Right renal cortex interstitium (tissue), 3 donors: Measurements from ENCODE around the gene SRSF4. TPM values are rescaled to one million over a fixed set of nuclear protein-coding genes. Genes with fewer than 3 reads are reported as not detected.
A peak's percentile ranks its signal among the peaks of the same experiment; 100 is the strongest.
"Not testable (repeated sequence)": the region's sequence is repeated elsewhere in the genome, so short reads cannot be mapped to it uniquely, and the experiment has no call there.

Experiments
- DNase-seq, 3 donors: peaks; one replicate each; pipeline ENCODE4 v3.0.0-alpha.2; 2013; ENCODE audit warnings: low read depth in 3 of 3, low spot score in 2 of 3
- polyA plus RNA-seq, 3 donors: library from polyadenylated mRNA; unstranded; fragments of 120-200 nt; gene quantifications; one replicate each; pipeline ENCODE4 v1.2.1, GENCODE V29; 2013; ENCODE audit not compliant: insufficient read length in 3 of 3

SRSF4 gene
- polyA plus RNA-seq: 100 to 1,000 TPM in 1 of 3 donors, 10 to 100 TPM in 2; 97.1 to 106 (median 98.5) TPM

DNA sequence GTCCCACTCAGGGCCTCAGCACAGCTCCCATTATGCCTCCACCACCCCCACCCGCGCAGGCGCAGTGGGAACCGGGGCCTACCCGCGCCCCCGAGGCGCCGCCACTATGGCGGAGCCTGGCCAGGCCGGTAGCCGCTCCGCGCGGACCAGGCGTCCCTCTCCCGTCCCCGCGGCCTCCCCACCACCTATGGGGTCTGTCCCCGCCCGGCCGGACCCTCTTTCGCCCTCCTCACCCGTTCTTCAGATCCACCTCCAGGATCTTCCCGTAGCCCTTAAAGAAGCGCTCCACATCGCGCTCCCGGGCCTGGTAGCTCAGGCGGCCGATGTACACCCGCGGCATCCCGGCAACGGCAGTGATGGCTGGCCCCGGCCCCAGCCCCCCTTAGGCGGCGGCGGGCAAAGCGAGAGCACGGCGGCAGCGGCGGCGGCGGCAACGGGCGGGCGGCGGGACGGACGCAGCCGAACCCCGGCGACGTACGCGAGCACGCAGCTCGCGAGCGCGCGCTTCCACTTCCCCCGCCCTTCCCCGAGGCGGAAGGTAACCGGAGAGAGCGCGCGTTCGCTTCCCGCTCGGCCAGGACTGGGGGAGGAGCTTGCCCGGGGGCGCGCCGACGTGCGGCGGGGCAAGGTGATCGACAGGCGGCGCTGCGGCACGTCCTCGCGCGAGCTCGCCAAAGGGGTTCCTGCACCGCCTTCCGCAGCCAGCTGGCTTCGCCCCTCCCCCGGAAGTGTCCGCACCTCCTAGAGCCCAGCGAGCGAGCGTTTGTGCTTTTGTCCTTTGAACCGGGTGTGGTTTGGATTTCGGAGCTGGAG lies at the start of gene SRSF4:
Gene SRSF4, minus strand, starts transcription at position 488 of the 813 bp plus-strand sequence. Its CDS starts 148 bp downstream, at position 340.
- peak; percentile 95 to 98 (median 96) for DNase-seq

- DNase-seq: peak in 1 of 3 donors; percentile 85
Measured at GRCh38 chr1:29230553-29231378, 49.1 kb upstream of the SRSF4 start, which contains the start of gene MECR. MECR (minus strand) TSS chr1:29230934; CDS start chr1:29230906, 28 bp downstream.

GRCh38 chr1:29230204-29230552 lies 48.5 kb upstream of the SRSF4 start:
- DNase-seq: no peak

DNA sequence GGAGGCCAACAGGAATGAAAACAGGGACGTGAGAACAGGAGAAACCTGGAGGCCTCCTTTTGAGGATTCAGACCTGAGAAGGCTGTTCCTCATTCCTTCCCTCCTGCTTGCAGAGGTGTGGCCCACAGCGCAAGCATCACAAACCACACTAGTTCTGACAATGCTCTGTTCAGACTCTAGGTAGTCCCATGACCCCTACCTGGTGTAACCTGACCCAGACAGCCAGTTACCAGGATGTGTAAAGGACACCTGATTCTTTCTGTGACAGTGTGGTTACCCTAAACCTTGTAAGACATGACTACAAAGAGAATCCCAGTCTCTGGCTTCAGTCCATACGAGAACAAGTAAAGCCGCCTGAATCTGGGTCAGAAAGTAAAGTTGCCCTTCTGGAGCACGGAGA lies 45.8 kb upstream of the SRSF4 start:
- no peak for DNase-seq

DNA sequence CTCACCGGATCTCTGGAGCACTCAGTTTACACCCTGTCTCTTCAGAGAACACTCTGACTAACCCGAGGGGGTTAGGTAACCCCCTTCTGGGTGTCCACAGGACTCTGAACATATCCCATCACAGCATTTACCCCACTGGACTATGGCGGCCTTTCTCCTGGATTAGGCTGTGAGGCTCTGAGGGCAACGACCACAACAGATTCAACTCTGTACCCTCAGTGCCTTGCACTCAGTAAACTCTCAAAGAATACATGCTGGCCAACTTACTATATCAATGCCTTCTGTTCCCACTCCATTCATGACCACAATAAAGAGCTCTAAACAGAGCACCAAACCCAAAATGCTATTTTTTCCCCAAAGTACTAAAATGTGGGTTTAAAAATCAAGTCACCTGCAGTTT lies 43.7 kb upstream of the SRSF4 start:
- DNase-seq: no peak

- DNase-seq: no peak
Measured at GRCh38 chr1:29224356-29224837, 42.7 kb upstream of the SRSF4 start.

DNA sequence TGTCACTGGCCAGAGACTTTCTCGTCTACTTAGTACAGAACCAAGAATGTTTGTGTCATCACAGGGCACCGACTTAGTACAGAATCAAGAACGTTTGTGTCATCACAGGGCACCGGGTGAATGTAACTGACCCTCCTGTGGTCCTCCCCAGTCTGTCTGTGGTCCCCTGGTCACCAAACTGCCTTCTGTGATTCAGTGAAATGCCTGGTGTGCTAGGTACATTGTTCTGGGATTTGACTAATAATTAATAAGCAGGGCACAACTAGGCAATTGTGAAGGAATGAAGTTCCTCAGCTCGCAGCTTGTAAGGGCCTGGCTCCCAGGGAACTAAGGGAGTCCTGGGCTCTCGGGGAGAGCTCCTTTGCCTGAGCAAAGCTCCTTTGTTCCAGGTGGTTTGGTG lies 41.8 kb upstream of the SRSF4 start:
- DNase-seq: no peak

DNA sequence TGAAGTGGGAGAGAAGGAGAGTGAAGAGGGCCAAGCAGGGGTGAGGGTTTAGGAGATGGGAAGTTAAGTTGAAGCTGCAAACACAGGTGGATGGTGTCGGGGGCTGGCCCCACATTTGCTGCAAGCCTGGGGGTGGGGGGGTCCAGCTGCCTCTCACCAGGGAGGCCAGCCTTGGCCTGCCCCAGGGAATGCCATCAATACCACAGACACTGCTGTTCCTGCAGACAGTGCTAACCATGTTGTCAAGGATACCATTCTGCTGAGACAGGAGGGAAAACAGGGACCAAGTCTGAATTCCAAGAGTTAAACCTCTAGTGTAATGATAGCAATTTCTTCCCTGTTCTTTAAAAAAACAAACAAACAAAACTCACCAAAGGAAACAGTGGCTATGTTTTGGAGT lies 41.0 kb upstream of the SRSF4 start:
- no peak for DNase-seq

DNA sequence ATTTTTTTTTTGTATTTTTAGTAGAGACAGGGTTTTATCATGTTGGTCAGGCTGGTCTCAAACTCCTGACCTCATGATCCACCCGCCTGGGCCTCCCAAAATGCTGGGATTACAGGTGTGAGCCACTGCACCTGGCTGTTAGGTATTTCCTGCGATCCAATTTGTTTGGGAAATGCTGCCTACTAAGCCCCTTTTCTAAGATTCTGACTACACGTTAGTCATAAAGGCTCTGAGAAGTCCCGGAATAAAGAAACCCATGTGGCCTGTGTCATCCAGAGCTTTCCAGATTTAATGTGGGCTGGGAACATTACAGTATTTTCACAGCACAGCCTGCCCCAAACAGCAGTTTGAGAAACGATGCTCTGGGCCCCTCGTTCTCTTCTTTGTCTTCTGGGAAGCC lies 40.6 kb upstream of the SRSF4 start:
- DNase-seq: not testable (repeated sequence)

DNA sequence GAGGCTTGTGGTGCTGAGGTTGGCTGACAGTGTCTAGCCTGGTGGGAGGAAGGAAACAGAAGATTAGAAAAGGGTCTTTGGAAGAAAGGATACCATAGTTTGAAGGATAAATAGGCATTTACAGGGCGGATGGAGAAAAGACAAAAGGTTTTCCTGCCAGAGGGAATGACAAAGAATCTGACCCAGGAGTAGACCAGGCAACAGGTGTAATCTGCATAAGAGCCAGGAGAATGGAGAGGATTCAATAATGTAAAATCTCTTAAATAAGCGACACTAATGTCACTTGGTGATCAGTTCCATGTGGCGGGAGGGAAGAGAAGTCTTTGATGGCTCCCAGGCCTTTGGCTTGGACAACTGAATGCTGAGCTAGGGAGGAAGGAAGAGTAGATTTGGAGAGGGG lies 39.6 kb upstream of the SRSF4 start:
- no peak for DNase-seq

GRCh38 chr1:29218223-29218622 lies 36.5 kb upstream of the SRSF4 start:
- DNase-seq: no peak

- no peak for DNase-seq
Measured at GRCh38 chr1:29217633-29218032, 35.9 kb upstream of the SRSF4 start.

DNA sequence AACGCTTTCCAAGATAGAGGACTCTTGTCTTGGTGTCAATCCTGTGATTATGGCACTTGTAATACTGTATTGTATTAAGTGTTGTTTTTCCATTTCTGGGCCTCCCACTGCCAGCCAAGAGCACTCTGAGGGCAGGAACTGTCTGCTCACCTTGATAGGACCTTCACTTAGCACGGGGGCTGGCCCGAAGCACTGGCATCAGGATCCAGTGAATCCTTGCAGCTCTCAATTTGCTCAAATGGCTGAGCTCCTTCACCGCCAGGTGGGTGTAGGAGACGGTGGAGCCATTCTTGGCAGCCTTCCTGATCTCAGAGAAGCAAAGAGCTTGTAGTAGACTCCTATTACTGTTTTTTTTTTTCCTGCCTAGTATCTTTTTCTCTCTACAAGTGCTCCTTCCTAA lies 31.4 kb upstream of the SRSF4 start:
- no peak for DNase-seq

DNA sequence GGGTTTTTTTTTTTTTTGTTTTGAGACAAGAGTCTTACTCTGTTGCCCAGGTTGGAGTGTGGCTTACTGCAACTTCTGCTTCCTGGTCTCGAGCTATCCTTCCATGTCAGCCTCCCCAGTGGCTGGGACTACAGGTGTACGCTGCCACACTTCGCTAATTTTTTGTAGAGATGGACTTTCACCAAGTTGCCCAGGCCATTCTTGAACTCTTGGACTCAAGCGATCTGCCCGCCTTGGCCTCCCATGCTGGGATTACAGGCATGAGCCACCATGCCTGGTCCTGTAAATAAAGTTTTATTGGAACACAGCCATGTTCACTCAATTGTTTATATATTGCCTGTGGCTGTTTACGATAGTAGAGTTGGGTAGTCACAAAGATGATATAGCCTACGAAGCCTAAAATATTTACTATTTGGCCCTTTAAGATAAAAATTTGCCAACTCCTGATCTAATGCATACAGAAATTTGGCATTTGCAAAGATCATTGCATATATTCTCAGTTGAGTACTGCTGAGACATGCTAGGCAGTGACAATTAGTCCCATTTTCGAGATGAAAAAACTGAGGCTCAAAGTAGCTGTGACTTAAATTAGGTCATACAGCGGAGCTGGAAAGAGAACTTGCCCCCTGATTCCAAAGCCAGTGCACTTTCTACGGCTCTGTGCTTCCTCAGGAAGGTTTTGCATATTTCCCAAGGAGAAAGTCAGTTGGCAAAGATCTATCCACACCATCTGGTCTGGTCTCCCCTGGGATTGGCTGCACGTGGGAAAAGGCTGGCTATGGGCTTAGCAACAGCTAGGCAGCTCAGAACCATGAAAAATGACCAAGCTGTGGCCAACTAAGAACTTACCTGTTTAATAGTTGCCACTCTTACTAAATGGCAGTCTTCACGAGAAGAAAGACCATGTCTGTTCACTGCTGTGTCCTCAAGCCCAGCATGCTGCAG lies 29.7 kb upstream of the SRSF4 start:
- no peak for DNase-seq

- no peak for DNase-seq
Measured at GRCh38 chr1:29210278-29211085, 28.8 kb upstream of the SRSF4 start.

- DNase-seq: no peak
Measured at GRCh38 chr1:29209173-29209572, 27.5 kb upstream of the SRSF4 start.

DNA sequence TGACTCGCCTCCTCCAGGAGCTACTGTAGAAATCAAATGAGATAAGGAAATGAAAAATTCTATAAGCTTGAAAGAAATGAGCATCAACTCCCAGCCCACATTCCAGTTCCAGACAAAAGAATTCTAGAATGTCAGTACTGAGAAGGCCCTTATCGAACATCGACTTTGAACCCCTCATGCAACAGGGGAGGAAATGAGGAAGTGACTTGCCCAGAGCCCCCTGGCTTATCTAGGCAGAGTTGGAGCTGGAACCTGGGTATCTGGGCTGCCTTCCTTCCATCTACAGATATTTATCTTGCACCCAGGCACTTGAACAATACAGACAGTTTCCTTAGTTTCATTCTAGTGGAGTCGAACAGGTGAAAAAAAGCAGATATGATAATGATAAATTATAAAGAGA lies 26.7 kb upstream of the SRSF4 start:
- DNase-seq: no peak

DNA sequence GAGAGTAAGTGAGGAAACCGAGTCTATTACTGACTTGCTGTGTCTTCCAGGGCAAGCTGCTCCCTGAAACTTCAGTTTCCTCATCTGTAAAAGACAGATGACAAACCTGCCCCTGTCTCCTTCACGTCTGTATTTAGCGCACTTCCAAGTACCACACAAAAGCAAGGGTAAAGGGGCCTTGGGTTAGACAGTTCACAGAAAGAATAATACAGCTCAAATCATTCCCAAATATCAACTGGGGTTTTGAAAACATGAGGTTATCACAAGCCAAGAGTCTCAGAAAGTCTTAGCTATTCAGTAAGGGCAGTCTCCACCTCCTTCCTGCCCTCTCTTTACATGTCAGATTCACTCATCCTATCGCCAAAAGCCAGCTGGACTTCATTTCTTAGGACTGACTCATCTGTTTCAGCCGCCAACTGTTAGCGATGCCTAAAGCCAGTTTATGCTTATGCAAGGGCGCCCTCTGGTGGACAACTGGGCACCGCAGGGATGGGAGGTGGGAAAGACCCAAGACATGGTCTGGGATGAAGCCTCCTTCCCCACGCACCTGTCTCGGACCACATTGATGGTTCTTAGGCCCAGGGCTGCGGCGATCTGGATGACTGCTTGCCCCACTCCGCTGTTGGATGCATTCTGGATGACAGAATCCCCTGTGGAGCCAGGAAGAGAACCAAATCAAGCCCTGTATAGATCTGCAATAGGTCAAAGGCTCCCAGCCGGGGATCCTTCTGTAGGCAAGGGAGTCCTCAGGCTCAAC lies 21.1 kb upstream of the SRSF4 start:
- peak; percentile 82 to 88 (median 87) for DNase-seq

DNA sequence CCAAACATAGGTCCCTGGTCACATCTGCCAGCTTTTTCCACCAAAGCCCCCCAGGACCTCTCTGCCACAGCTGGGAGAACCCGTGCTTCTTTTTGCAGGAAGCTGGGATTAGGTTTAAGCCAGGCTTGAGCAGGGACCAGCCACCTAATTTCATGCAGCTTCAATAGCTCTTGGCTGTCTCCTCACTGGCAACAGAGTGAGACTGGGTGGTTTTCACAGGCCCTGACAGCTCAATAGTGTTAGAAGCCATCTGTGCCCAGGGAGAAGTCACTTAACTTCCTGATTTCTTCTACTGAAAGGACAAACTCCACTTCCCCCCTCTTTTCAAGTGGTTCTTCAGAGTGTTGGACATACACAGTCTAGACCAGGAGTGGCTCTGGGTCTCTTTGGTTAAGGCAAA lies 20.4 kb upstream of the SRSF4 start:
- no peak for DNase-seq
